Hepatocyte (in vitro differentiated cells): Measurements from ENCODE around the gene XYLT1. TPM values are rescaled to one million over a fixed set of nuclear protein-coding genes. Genes with fewer than 3 reads are reported as not detected.

Experiments used
- DNase-seq: peaks from one replicate; pipeline ENCODE4 v3.0.0-alpha.2; 2016; ENCODE audit warnings: low spot score
- H2AFZ ChIP-seq: fragments of 200-600 bp; sonication (generic); 2 replicates; pipeline ENCODE4 v1.6.0; 2016; ENCODE audit warnings: antibody characterized with exemption, mild to moderate bottlenecking
- H3K27ac ChIP-seq: fragments of 200-600 bp; sonication (generic); 2 replicates; pipeline ENCODE4 v1.5.1; 2016; ENCODE audit warnings: mild to moderate bottlenecking
- H3K27me3 ChIP-seq: fragments of 200-600 bp; sonication (generic); 2 replicates; pipeline ENCODE4 v1.6.1; 2016
- H3K36me3 ChIP-seq: fragments of 200-600 bp; sonication (generic); replicated peaks from 2 replicates; pipeline ENCODE4 v1.5.1; 2016; ENCODE audit warnings: low read depth; ENCODE audit not compliant: insufficient read depth
- H3K4me1 ChIP-seq: fragments of 200-600 bp; sonication (generic); 2 replicates; pipeline ENCODE4 v1.5.1; 2016; ENCODE audit warnings: mild to moderate bottlenecking, moderate library complexity; ENCODE audit not compliant: insufficient read depth
- H3K4me2 ChIP-seq: fragments of 200-600 bp; sonication (generic); 2 replicates; pipeline ENCODE4 v1.6.0; 2016
- H3K4me3 ChIP-seq: fragments of 200-600 bp; sonication (generic); 2 replicates; pipeline ENCODE4 v1.5.1; 2016; ENCODE audit warnings: mild to moderate bottlenecking
- H3K79me2 ChIP-seq: fragments of 200-600 bp; sonication (generic); 2 replicates; pipeline ENCODE4 v1.6.0; 2017; ENCODE audit warnings: mild to moderate bottlenecking
- H3K9me2 ChIP-seq: fragments of 200-600 bp; sonication (generic); replicated peaks from 2 replicates; pipeline ENCODE4 v1.6.0; 2017; ENCODE audit warnings: mild to moderate bottlenecking; ENCODE audit not compliant: insufficient read depth
- H3K9me3 ChIP-seq: fragments of 200-600 bp; sonication (generic); 2 replicates; pipeline ENCODE4 v1.5.1; 2016; ENCODE audit warnings: low read depth, mild to moderate bottlenecking
- H4K20me1 ChIP-seq: fragments of 200-600 bp; sonication (generic); 2 replicates; pipeline ENCODE4 v1.6.0; 2016; ENCODE audit warnings: mild to moderate bottlenecking; ENCODE audit not compliant: insufficient read depth, poor library complexity, severe bottlenecking
- EZH2 ChIP-seq: fragments of 200-600 bp; sonication (generic); IDR thresholded peaks from 2 replicates; pipeline ENCODE4 v1.6.1; 2016; ENCODE audit warnings: antibody characterized with exemption, mild to moderate bottlenecking, borderline replicate concordance
- EZH2phosphoT487 ChIP-seq: fragments of 200-600 bp; sonication (generic); IDR thresholded peaks from one replicate; pipeline ENCODE4 v1.6.1; 2018; ENCODE audit warnings: antibody characterized with exemption, mild to moderate bottlenecking, low read depth, moderate library complexity; ENCODE audit not compliant: unreplicated experiment, severe bottlenecking
- WGBS: methylation state at CpG from one replicate; pipeline ENCODE4 v1.1.6; 2016; ENCODE audit warnings: low lambda C conversion rate; ENCODE audit errors: missing lambda C conversion rate; 5-methylcytosine and 5-hydroxymethylcytosine counted together
- polyA plus RNA-seq: library from polyadenylated mRNA; unstranded; fragments of >200 nt; fragmentation: Nextera tagmentation; extraction: Ambion mirVana; gene quantifications from 2 replicates; pipeline ENCODE4 v1.2.1, GENCODE V29; 2016
- total RNA-seq: library from RNA; depleted of rRNA; stranded (reverse); fragments of >200 nt; gene quantifications from 2 replicates; pipeline ENCODE4 v1.2.3, GENCODE V29; 2014
- TF ChIP-seq, protein P1 (sequence below): fragments of 200-600 bp; sonication (generic); IDR thresholded peaks from 2 replicates; pipeline ENCODE4 v1.5.1; 2016; ENCODE audit warnings: antibody characterized with exemption, mild to moderate bottlenecking; ENCODE audit not compliant: poor library complexity

Gene XYLT1
- total and polyA plus RNA-seq, 2 experiments from 2014 or later = 6.9 to 13.7 TPM

DNA sequence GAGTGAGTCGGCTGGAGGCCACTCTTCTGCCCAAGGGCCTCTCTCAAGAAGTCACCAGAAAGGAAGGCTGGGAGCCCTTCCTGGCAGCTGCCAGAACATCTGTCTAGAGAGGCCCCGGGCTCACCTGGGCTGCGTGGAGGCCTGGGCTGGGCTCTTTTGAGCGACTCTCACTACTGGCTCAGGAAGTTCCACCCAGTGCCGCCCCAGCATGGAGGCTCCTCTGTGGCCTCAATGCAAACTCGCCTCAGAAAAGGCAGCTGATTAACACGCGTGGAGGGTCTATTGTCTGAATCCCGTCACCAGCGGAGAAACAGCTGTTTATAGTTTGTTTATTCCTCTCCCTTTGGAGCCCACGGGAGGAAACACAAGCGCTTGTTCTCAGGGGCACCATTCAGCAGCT is 25.3 kb downstream of the XYLT1 start:
- Histone ChIP-seq H3K79me2 (no peaks in the 10 kb centered on the region), H4K20me1 (no peaks in the 10 kb centered on the region), H3K4me1 (no peaks in the 10 kb centered on the region)

DNA sequence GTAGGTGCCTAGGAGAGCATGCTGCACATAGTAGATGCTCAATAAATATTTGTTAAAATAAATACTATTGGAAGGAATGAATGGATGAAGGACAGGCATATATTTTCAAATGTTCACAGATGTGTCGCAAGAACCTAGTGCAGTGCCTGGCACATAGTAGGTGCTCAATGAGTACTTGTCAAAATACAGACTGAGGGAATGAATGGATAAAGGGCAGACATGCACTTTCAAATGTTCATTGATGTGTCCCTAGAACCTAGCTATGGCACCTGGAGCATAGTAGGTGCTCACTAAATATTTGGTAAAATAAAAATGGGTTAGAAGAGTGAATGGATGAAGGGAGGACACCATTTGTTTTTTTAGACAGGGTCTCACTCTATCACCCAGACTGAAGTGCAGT is 26.1 kb downstream of the XYLT1 start:
- 100% methylated on average over 1 of the region's 1 CpG for WGBS
- DNase-seq = no peak
- Histone ChIP-seq H3K9me3 (no peaks in the 10 kb centered on the region), H3K4me3 (no peak overlapping the region), H3K9me2 (no peaks in the 10 kb centered on the region), H3K79me2 (no peaks in the 10 kb centered on the region), H3K36me3 (no peaks in the 10 kb centered on the region), H2AFZ (no peak overlapping the region), H3K27ac (no peak overlapping the region), H3K4me1 (no peaks in the 10 kb centered on the region), H3K27me3 (no peaks in the 10 kb centered on the region), H4K20me1 (no peaks in the 10 kb centered on the region), H3K4me2 (no peak overlapping the region)
- TF ChIP-seq EZH2phosphoT487 (no peak), EZH2 (no peak)
- TF ChIP-seq, protein P1, sequence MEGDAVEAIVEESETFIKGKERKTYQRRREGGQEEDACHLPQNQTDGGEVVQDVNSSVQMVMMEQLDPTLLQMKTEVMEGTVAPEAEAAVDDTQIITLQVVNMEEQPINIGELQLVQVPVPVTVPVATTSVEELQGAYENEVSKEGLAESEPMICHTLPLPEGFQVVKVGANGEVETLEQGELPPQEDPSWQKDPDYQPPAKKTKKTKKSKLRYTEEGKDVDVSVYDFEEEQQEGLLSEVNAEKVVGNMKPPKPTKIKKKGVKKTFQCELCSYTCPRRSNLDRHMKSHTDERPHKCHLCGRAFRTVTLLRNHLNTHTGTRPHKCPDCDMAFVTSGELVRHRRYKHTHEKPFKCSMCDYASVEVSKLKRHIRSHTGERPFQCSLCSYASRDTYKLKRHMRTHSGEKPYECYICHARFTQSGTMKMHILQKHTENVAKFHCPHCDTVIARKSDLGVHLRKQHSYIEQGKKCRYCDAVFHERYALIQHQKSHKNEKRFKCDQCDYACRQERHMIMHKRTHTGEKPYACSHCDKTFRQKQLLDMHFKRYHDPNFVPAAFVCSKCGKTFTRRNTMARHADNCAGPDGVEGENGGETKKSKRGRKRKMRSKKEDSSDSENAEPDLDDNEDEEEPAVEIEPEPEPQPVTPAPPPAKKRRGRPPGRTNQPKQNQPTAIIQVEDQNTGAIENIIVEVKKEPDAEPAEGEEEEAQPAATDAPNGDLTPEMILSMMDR = no peak

More for the DNA sequence above, 25.3 kb downstream of the XYLT1 start:
- Histone ChIP-seq H3K4me3 (no peak overlapping the region), H3K9me3 (no peaks in the 10 kb centered on the region), H3K36me3 (no peaks in the 10 kb centered on the region), H3K9me2 (no peaks in the 10 kb centered on the region), H2AFZ (no peak overlapping the region), H3K27me3 (no peaks in the 10 kb centered on the region), H3K4me2 (no peak overlapping the region), H3K27ac (no peak overlapping the region)
- no peak for DNase-seq
- TF ChIP-seq EZH2phosphoT487 = no peak
- TF ChIP-seq EZH2 = no peak
- TF ChIP-seq, protein P1 = no peak
- 77% methylated on average over 12 of the region's 12 CpGs for WGBS

DNA sequence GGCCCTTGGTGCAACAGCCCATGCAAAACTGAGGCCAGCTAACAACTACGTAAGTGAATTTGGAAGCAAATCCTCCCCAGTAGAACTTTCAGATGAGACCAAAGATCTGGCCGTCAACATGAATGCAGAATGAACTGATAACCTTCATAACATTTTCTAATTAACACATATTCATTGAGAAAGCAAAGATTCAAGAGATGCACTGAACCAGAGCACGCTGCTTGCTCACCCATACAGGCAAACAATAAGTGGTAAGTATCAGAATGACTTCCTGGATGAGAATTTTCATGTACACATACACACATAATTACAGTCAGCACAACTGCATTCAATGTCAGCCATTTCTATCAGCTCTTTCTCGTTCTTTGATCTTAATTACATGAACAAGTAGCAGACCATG is 30.6 kb downstream of the XYLT1 start:
- Histone ChIP-seq H3K9me2 (no peaks in the 10 kb centered on the region), H4K20me1 (peaks cover 6% of the 10 kb centered on the region), H3K79me2 (no peaks in the 10 kb centered on the region), H3K27me3 (no peaks in the 10 kb centered on the region), H2AFZ (no peak overlapping the region), H3K27ac (no peak overlapping the region), H3K4me2 (no peak overlapping the region), H3K4me1 (no peaks in the 10 kb centered on the region), H3K9me3 (no peaks in the 10 kb centered on the region), H3K36me3 (no peaks in the 10 kb centered on the region), H3K4me3 (no peak overlapping the region)
- DNase-seq = no peak
- TF ChIP-seq EZH2phosphoT487 (no peak), EZH2 (no peak)
- TF ChIP-seq, protein P1 = no peak
- WGBS = 93% methylated on average over 4 of the region's 4 CpGs

DNA sequence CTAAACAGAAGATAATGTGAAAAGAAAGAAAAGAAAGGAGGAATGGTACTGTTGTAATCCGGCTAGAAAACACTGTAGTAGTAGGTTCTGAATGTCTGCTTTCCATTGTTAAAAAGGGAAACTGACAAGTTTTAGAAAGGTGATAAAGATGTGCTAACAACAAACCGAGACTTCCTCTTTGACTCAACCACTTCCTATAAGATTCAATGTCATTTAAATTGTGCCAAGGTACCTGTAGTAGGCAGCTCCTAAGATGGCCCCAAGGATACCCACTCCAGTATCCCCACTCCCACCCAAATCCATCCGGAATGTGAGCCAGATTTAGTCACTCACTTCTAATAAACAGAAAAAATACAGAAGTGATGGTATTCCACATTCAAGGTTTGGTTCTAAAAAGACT is 31.2 kb downstream of the XYLT1 start:
- WGBS = 88% methylated on average over 3 of the region's 3 CpGs
- H3K36me3 ChIP-seq = no peaks in the 10 kb centered on the region
- no peak overlapping the region for H3K4me2 ChIP-seq
- H3K27ac ChIP-seq = no peak overlapping the region
- no peak overlapping the region for H2AFZ ChIP-seq
- no peaks in the 10 kb centered on the region for H3K27me3 ChIP-seq
- H3K4me3 ChIP-seq = no peak overlapping the region
- H3K4me1 ChIP-seq = no peaks in the 10 kb centered on the region
- H3K9me3 ChIP-seq = no peaks in the 10 kb centered on the region
- no peaks in the 10 kb centered on the region for H3K9me2 ChIP-seq
- no peaks in the 10 kb centered on the region for H3K79me2 ChIP-seq
- no peak for TF ChIP-seq EZH2phosphoT487
- H4K20me1 ChIP-seq = peaks cover 6% of the 10 kb centered on the region
- DNase-seq = no peak
